PFSK-1 (cell line): ENCODE measurements around the gene NDUFA5. TPM values are rescaled to one million over a fixed set of nuclear protein-coding genes. Genes with fewer than 3 reads are reported as not detected.

ENCODE experiments used
- FOXP2 ChIP-seq: optimal IDR thresholded peaks from 2 replicates; pipeline ENCODE3; 2011; ENCODE audit warnings: borderline replicate concordance, control low read depth, inconsistent platforms; ENCODE audit not compliant: insufficient read depth; ENCODE audit errors: extremely low read length, extremely low read depth
- POLR2AphosphoS5 ChIP-seq: IDR thresholded peaks from 2 replicates; pipeline ENCODE4 v1.6.1; 2012; ENCODE audit warnings: low read depth, mild to moderate bottlenecking, control low read depth, low read length, moderate library complexity
- SIN3A ChIP-seq: IDR thresholded peaks from 2 replicates; pipeline ENCODE4 v1.6.1; 2012; ENCODE audit warnings: mild to moderate bottlenecking, low read length, moderate library complexity, borderline replicate concordance; ENCODE audit not compliant: insufficient read depth
- TAF1 ChIP-seq: IDR thresholded peaks from 2 replicates; pipeline ENCODE4 v1.6.1; 2012; ENCODE audit warnings: low read length, control low read depth, borderline replicate concordance; ENCODE audit not compliant: insufficient read depth
- polyA plus RNA-seq: library from polyadenylated mRNA; unstranded; fragments of >200 nt; gene quantifications from one replicate; pipeline ENCODE4 v1.2.1, GENCODE V29; 2012; ENCODE audit warnings: low read depth, missing spikeins; ENCODE audit not compliant: insufficient read length
- TF ChIP-seq, protein P1 (sequence below), 2 experiments: IDR thresholded peaks; 2 replicates each; pipeline versions ENCODE4 v1.6.1 to v1.8.0; 2011 to 2012; ENCODE audit warnings: low read depth in 2 of 2, low read length in 2 of 2, control low read depth in 1 of 2, inconsistent platforms in 1 of 2, mild to moderate bottlenecking in 1 of 2, moderate library complexity in 1 of 2; ENCODE audit not compliant: insufficient read depth in 1 of 2

NDUFA5 gene
- polyA plus RNA-seq, result 10.4 TPM

DNA sequence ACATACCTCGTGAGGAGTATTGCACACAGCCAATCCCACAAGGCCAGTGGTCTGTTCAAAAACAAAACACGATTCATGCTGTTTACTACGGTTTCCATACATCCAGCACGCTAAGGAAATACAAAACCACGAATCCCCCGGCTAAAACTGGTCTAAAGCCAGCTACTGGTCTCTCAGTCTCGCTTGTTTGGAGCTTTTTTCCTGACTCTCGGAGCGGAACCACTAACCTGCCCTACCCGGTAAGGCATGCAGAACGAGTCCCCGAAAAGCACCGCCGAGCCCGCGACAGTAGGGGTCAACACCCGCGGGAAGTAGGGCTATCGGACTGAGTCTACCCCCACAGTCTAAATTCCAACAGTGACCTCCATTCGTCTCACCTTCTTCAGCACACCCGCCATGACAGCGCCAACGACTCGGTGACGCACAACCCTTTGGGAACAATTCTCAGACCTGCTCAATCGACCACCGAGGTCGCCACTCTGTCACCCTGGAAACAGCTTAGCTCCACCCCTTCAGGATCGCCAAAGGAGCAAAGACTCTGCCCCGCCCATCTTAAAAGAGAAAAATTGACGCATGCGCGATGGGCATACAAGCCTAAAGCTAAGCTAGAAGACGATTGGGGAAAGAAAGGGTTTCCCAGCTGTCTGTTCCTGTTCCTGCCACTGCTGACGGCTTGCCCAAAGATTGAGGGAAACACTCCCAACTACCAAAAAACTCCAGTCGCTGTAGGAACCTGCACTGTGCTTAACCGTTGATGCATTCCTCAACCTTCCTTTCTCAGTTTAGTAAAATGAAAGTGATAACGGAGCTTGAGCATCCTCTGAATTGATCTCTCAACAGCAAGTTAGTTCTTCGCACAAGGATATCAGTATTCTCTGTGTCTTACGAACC is at the start of gene NDUFA5:
TSS of gene NDUFA5 (minus strand) at position 421 of the 891 bp plus-strand sequence. CDS start at position 398, 23 bp downstream.
- TF ChIP-seq TAF1 (peak; percentile 83; the same call in 1 of the 2 replicates), POLR2AphosphoS5 (peak; percentile 72), FOXP2 (no peak), SIN3A (peak; percentile 92; the same call in 1 of the 2 replicates)
- TF ChIP-seq, protein P1, sequence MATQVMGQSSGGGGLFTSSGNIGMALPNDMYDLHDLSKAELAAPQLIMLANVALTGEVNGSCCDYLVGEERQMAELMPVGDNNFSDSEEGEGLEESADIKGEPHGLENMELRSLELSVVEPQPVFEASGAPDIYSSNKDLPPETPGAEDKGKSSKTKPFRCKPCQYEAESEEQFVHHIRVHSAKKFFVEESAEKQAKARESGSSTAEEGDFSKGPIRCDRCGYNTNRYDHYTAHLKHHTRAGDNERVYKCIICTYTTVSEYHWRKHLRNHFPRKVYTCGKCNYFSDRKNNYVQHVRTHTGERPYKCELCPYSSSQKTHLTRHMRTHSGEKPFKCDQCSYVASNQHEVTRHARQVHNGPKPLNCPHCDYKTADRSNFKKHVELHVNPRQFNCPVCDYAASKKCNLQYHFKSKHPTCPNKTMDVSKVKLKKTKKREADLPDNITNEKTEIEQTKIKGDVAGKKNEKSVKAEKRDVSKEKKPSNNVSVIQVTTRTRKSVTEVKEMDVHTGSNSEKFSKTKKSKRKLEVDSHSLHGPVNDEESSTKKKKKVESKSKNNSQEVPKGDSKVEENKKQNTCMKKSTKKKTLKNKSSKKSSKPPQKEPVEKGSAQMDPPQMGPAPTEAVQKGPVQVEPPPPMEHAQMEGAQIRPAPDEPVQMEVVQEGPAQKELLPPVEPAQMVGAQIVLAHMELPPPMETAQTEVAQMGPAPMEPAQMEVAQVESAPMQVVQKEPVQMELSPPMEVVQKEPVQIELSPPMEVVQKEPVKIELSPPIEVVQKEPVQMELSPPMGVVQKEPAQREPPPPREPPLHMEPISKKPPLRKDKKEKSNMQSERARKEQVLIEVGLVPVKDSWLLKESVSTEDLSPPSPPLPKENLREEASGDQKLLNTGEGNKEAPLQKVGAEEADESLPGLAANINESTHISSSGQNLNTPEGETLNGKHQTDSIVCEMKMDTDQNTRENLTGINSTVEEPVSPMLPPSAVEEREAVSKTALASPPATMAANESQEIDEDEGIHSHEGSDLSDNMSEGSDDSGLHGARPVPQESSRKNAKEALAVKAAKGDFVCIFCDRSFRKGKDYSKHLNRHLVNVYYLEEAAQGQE (IDR thresholded peaks at IDR 0.05; ENCODE audit: insufficient read depth in 1 of 2, low read depth in 2 of 2, low read length in 2 of 2), result 0 out of 4 replicates have a peak, but pooled peaks have one; percentile 45 to 61

DNA sequence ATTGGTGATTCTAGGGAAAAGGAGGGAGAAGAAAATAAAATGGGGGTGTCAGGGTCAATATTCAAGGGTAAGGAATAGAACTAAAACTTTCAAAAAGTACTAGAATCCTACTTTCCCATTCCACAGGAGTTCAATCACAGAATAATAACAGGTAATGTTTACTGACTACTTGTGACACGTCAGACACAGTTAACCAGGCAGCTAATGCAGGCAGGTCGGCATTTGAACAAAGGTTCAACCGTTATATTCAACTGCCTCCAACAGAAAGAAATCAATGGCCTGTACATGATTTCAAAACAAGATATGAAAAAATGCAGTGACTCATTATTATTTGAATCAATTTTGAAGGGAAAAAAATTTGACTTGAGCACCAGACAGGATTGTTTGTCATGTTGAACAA is 47.1 kb upstream of the NDUFA5 start:
- TF ChIP-seq, protein P1 (IDR thresholded peaks at IDR 0.05; ENCODE audit: insufficient read depth in 1 of 2, low read depth in 2 of 2, low read length in 2 of 2), result no peak
- no peak for TF ChIP-seq FOXP2
- no peak for TF ChIP-seq TAF1
- TF ChIP-seq POLR2AphosphoS5, result no peak
- TF ChIP-seq SIN3A, result no peak

DNA sequence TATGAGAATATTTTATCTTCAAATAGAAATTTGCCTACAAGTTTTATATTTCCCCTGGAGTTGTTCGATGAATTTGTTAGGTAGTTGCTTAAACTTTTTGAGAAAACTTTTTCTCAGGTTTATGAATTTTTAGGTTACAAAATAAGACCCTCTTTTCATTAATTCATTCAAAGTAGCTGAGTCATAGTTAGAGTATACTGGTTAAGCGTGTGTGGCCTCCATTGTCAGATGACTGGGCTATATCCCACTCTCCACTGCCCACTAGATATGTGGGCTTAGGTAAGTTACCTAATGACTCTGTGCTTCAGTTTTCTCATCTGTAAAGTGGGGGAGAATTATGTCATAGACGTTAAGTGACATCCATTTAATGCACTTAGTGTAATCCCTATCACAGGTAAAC is 45.0 kb upstream of the NDUFA5 start:
- TF ChIP-seq FOXP2 (no peak), POLR2AphosphoS5 (no peak), TAF1 (no peak), SIN3A (no peak)
- TF ChIP-seq, protein P1 (IDR thresholded peaks at IDR 0.05; ENCODE audit: insufficient read depth in 1 of 2, low read depth in 2 of 2, low read length in 2 of 2), result no peak

DNA sequence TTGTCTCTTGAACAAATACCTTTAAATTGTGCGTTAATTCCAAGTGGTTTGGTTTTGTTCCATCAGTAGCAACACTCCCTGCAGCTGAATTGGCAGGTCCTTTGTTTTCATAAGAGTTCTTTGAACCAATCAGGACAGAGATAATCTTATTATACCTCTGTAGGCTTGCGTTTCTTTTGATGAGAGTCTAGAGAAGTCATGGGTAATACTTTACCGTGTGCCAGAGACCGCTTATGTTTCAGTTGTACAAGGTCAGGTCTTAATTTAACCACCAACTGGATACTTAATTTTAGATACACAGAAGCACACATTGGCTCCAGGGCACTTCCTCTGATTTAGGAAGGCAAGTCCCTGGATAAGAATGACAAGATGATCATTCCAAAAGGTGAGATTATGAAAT is 43.9 kb upstream of the NDUFA5 start, which contains the start of gene ASB15:
TSS of gene ASB15 (plus strand) at position 292 of the 400 bp plus-strand sequence. CDS start 12,682 bp downstream, outside the sequence.
- no peak for TF ChIP-seq SIN3A
- TF ChIP-seq, protein P1 (IDR thresholded peaks at IDR 0.05; ENCODE audit: insufficient read depth in 1 of 2, low read depth in 2 of 2, low read length in 2 of 2), result no peak
